Amniotic epithelial cell (primary cell): Measurements from ENCODE around the gene CDC14C.

Experiments
- DNase-seq: peaks from one replicate; pipeline ENCODE4 v3.0.0-alpha.2; 2010; ENCODE audit warnings: low read depth

The CDC14C gene

DNA sequence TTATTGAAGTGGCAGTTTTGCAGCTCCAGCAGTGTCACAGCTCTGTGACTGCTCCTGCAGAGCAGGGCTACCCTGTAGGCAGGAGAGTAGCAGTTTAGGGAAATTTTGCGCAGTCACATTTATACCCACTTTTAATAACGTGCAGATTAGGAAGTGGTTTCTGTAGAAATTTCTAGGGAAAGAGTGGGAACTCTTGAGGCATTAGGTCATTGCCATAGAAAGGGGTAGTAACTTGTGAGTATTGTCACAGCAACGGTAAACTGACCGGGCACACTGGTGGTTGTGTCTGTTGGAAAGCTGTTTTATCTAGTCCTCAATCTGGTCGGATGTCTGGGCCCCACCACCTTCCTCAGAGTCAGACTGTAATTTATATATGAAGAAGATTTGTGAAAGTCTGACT is 51.9 kb downstream of the CDC14C start:
- no peak for DNase-seq

DNA sequence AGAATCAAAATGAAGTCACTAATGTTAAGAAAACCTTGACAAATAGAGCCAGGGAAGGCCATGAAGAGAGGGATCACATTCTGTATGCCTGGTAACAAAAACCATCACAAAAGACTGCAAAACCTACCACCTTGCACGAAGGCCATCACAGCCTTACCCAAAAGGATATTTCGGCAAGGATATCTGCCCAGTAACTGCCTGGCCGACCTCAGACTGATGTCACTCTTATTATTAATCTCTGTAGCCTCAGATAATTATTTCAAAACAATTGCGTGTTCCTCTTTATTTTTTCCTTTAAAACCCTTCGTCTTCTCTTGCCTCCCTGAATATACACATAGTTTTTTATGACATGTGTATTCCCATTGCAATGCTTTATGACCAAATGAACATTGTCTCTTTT is 52.5 kb downstream of the CDC14C start:
- no peak for DNase-seq
